Stimulated activated CD8-positive, alpha-beta memory T cell treated with anti-CD3 and anti-CD28 coated beads, Interleukin-15, amount 100 ng/mL, for 1 hour (primary cell): Measurements from ENCODE around the gene SLC35F3.

ENCODE experiments used
- DNase-seq: peaks from one replicate; pipeline ENCODE4 v3.0.0-alpha.2; 2020; ENCODE audit warnings: low read depth

SLC35F3 gene

DNA sequence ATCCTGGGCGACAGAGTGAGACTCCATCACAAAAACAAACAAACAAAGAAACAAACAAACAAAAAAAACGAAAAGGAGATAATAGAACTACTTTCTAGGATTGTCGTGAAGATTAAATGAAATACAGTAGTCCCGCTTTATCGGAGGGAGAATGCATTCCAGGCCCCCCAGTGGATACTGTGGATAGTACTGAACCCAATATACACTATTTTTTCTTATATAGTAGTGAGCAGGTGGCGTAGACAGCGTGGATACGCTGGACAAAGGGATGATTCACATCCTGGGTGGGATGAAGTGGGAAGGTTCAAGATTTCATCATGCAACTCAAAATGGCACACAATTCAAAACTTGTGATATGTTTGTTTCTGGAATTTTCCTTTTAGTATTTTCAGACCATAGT is 8.0 kb downstream of the SLC35F3 start:
- no peak for DNase-seq

DNA sequence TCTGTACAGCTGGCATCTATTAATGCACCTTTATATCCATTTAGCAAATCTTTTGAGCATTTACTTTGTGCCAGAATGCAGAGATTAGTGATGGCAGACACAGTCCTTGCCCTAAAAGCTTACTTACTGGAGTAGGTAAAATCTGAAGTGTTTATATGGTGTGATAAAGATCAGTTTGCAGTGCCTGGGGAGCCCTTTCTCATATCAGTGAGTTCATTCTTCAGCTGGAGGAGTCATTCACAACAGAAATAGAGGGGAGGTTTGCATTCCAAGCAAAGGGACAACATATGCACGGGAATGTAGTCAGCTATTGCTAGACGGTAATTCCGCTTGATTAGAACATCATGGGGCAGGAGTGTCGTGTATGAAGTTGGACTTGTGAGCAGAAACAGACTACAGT is 8.4 kb downstream of the SLC35F3 start:
- DNase-seq: no peak

DNA sequence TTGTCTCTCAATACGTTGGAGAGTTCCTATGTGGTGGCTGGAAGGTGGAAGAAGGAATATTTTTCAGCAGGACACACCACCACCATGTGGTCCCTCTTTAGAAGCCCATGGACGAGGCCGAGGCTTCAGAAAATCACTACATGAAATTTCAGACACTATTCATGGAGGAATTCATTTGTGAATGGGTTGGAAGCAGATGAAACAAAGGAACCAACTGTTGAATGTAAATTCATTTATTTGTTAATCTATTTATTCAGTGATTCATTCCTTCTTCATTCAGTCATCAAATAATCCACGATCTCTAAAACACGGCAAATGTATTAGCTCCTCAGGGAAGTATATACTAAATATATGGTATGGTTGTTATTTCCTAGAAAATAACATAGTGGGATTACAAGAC is 12.2 kb downstream of the SLC35F3 start:
- no peak for DNase-seq

DNA sequence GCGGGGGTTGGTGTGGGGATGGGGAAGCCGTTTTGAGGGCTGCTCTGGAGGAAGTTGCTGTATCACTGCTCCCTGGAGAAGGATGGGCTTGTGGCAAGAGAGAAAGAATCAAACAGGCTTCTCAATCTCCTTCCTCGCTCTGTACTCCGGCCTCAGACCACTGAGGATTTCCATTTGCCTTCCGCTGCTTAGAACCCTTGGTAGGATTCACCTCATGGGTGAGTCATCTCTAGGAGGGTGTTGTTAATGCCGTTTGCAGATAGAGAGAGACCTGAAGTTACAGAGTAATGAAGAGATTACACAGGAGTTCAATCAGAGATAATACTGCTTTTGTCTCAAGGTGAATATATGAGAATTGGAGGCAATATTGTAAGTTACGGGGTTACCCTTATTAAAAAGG is 15.3 kb downstream of the SLC35F3 start:
- no peak for DNase-seq

DNA sequence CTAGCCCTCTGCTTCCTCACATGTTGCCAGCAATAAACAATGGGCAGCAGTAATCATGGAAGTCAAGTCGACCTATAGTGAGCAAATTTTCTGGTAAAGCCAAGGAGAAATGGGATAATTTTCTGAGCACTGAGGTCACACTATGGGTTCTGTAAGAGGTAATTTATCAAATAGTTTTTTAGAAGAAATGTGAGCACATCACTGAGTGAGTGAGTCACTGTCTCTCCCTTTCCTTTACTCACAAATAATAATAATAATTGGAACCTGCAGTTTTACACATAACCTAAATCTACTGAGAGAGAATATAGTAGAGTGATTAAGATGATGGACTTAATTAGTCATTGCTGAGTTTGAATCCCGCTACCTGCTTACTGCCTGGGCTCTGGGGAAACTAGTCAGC is 23.6 kb downstream of the SLC35F3 start:
- no peak for DNase-seq

DNA sequence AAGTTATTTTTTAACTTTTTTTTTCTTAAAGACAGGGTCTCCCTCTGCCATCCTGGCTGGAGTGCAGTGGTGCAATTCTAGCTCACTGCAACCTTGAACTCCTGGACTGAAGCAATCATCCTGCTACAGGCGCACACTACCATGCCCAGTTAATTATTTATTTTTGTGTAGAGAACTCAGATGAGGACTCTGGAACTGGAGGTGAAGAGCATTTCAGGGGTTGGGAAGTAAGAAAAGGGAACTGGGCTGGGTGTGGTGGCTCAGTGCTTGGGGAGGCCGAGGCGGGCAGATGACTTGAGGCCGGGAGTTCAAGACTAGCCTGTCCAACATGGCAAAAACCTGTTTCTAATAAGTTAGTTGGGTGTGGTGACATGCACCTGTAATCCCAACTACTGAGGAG is 28.9 kb downstream of the SLC35F3 start:
- DNase-seq: no peak

DNA sequence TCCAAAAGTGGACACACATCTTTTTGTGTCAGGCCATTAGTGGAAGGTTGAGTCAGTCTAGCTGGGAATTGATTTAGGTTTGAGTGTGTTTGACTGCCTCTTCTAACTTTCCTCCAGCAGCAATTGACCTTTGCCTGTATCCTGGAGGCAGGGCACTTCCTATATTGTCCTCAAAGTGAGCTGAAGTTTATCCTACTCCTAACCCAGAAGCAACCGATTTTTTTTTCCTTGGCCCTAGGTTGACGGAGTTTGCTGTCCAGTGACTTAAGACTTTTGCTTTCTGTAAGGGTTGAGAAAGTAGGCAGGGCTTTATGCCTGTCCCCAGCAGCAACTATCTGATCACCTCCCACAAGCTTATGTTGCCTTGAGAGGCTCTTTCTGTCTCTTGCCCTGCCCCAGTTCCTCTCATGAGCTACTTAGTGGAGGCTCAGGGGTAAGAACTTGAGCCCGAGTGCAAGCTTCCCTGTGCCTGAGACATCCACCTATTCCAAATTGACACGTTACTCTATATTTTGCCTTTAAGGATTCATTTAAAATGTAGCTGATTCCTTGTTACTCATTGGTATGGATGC is 30.9 kb downstream of the SLC35F3 start:
- DNase-seq: no peak

DNA sequence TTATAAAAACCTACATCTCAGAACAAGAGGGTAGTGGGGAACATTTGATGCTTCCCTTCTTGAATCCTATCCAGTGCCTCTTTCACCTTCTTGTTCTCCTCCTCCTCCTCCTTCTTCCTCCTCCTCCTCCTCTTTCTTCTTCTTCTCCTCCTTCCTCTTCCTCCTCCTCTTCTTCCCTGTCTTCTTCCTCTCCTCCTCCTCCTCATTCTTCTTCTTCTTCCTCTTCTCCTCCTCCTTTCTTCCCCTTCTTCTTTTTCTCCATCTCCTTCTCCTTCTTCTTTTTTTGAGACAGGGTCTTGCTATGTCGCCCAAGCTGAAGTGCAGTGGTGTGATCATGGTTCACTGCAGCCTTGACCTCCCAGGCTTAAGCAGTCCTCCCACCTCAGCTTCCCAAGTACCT is 31.9 kb downstream of the SLC35F3 start:
- no peak for DNase-seq

DNA sequence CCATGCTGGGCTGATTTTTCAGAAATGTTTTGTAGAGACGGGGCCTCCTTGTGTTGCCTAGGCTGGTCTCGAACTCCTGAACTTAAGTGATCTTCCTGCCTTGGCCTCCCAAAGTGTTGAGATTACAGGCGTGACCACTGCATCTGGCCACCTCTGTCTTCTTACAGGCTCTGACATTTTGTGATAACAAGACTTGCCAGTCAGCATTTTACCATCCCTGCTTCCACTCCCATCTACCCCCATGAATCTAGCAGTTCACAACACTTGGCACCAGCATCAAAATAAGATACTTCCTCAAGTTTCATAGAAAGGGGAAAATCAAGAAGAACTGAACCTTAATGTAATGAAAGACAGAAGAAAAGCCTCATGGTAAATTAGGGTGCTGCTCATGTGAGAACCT is 32.4 kb downstream of the SLC35F3 start:
- no peak for DNase-seq

DNA sequence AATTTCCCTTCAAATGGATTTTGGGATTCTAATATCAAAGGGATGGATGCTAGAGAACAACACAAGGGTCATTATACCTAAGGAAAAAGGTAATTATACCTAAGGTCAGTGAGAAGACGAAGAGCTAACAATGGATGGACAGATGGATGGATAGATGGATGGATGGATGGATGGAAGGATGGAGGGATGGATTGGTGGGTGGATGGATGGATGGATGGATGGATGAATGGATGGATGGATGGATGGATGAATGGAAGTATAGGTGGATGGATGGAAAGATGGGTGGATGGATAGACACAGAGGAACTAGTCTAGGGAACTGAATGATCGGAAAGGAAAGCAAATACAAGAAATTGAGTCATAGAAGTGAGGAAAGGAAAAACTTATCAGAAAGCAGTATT is 34.0 kb downstream of the SLC35F3 start:
- DNase-seq: no peak

DNA sequence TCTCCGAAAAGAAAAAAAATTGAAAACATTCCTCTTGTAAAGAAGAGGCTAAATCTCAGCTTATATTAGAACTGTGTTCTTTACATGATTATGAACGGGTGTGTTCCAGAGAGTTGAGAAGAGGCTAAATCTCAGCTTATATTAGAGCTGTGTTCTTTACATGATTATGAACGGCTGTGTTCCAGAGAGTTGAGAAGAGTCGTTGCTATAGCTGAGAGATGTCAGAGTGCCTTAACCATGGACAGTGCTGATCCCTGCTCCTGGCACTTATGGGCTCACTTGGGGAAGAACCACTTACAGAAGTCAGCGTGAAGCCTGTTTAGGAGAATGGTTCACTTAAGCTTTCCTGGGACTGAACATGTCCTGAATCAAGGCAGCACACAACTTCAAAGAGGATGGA is 35.0 kb downstream of the SLC35F3 start:
- no peak for DNase-seq

DNA sequence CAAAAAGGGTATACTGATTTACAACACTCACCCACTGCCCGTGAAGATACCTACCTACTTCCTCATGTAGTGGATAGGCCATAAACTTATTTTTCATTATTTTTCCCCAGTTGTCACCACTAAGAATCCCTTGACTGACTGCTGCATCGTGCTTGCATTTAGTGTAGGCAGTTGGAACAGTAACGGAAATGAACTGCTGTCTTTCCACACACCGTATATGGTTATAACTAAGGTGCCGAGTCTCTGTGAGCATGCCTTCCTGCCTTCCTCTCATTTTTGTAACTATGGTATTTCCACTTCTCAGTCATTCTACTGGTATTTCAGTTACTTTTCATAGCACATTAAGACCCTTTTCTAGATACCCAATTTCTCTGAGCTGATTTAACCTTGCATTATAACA is 36.4 kb downstream of the SLC35F3 start:
- no peak for DNase-seq

DNA sequence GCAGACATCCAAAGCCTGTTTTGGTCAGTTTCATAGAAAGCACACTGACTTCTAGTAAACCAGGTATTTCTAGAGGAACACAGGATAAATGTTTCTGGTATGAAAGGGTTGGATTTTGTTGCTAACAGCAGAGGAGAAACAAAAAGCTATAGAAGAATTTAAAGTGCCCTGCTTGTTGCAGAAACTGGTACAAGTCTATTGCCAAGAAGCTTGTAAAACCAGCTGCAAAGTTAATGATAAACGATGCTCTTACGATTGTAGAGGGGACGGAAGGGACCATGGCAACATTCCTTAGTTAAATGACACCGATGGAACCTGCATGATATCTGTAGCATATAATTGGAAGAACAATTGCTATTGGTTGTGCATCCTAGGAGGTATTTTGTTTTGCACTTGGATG is 40.1 kb downstream of the SLC35F3 start:
- DNase-seq: no peak

DNA sequence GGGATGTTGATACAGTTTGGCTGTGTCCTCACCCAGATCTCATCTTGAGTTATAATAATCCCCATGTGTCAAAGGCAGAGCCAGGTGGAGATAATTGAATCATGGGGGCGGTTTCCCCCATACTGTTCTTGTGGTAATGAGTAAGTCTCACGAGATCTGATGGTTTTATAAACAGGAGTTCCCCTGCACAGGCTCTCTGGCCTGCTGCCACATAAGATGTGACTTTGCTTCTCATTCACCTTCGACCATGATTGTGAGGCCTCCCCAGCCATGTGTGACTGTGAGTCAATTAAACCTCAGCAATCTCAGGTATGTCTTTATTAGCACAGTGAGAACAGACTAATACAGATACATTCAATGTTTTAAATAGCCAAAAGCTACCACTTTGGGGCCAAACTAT is 41.1 kb downstream of the SLC35F3 start:
- no peak for DNase-seq

DNA sequence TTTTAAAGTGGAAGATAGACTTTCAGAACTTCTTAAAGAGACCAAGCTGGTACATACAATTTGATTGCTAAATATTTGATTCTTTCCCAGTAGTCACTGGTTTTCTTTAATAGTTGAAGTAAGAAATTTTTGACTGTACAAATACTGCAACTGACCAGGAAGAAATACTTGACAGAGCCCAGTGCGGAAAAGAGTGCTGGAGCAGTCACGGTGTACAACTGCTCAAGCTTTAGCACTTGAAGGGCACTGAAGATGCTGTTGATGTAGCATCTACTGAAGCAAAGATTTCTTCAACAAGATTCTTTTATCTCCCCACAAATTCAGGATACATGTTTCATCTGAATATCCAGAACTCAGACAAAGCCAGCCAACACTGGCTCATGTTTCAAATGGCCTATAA is 41.5 kb downstream of the SLC35F3 start:
- no peak for DNase-seq

DNA sequence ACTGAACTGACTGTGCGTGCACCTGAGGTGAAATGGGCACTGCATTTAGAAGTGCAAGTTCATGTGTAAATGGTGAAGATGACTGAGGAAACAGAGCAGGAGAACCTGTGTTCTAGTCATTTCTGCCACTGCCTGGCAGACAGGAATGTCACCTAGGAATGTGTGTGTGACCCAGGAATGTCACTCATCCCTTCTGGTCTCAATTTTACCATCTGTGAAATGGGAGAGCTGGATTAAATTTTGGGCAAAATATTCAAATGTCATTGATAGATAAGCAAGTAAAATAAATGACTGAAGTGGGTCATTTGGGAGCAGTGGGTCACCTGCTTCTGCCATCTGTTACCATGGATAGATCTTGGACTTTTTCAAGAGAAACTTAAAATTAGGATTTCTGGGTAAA is 42.2 kb downstream of the SLC35F3 start:
- DNase-seq: no peak

DNA sequence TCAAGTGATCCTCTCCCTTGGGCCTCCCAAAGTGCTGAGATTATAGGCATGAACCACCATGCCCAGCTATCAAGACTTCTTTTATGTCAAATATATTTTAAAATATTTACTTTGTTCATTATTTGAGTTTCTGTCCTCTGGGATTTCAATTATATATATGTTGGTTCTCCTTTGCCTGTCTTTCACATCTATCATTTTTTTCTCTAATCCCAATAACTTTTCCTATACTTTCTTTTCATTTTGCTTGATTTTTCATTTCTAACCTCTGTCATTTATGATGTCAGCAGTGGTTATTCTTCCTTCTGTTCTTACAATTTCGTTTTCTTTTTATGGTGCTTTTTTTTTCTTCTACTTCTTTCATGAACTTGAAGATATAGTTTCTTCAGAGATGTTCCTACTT is 47.3 kb downstream of the SLC35F3 start:
- DNase-seq: no peak

DNA sequence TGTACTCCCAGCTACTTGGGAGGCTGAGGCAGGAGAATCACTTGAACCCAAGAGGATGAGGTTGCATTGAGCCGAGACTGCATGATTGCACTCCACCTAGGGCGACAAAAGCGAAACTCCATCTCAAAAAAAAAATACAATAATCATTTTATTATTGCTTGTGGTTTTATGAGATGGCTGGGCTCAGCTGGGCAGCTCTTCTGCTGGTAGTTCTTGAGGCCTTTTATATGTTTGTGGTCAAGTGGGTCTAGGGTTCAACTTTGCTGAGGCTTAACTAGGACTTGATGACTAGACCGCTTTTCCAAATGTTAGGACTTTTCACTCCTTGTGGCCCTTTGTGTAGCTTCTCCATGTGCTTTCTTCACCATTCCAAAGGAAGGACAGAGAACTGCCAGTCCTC is 53.2 kb downstream of the SLC35F3 start:
- DNase-seq: no peak

DNA sequence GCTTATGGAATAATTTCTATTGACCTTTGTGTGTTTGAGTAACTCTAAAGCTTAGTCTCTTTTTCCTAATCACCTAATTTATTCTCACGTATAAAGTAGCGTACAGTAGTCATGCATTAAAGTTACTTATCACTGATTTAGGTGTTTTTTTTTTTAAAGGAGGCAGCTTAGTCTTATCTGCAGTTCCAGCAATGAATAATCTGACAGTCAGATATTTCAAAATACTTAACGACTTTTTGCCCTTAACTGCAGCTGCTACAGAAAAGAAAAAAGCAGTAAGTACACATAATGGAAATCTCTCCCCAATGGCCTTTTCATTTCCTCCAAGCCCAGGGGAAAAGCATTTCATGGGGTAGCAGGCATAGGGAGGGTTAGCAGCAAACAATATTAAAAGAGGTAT is 54.6 kb downstream of the SLC35F3 start:
- DNase-seq: no peak

DNA sequence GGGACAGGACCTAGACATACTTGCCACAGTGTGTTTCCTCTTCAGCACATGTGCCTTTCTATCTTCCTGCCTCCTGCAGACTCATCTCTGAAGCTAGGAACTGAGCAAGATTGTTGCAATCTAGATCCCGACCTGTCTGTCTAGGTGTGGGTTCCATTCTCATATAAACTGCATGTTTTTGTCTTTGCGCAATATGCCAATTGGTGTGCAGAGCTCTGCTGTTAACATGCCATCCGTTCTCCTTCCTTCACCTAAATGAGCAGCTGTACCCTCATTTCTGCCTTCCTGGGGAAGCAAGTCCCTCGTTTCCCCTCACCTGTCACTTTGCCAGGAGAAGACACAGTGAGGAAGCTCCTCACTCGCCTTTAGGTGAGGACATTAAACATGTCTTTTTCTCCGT is 55.5 kb downstream of the SLC35F3 start:
- DNase-seq: no peak

DNA sequence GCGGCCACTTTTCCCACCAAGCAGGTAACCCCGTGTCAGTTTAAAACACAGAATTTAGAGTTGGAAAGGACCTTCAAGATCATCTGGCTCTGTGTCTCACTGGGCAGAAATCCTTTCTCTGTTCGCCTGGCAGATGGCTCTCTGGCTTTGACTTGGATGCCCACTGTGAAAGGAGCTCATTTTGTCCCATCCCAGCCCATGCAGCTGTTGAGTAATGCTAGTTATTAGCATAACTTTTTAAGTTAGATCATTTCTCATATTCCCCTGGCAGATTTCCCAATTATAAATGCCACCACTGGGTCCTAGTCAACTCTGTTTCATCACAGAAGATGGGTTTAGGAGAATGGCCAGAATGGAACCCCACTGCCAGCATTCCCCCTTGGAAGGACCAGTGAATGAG is 55.9 kb downstream of the SLC35F3 start:
- DNase-seq: no peak

DNA sequence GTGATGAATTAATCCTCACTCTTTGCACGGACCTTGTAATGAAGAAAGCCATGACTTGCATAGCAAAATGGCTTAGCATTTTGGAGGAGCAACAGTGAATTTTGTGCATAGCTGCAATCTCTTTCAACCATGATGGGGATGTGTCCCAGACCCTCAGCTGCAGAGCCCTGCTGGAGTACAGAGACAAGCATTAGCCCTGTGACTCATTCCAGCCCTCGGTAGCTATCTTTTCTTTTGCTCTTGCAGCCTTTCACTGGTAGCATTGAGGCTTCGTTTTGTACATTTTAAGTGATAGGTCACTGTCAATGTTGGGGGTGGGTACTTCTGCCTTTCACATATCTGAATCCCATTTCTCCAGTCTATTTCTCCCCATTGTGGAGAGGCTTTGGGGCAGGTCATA is 58.4 kb downstream of the SLC35F3 start:
- no peak for DNase-seq

DNA sequence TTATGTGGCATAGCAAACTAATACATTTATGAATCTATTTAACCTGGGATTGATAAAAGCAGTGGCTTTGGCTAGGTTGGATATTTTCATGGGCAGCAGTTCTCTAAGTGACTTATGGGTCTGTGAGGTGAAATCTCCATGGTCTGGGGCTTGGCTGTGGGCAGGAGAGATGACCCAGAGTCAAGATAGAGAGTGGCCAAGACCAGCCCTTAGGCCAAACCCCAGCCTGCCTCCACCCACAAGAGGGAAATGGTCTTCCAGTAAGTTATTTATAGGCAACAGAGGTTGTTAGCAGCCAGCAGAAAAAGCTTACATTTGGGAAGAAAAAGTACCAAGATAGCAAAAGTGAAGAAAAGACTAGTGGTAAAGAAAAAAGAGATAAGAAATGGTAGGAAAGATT is 61.4 kb downstream of the SLC35F3 start:
- no peak for DNase-seq

DNA sequence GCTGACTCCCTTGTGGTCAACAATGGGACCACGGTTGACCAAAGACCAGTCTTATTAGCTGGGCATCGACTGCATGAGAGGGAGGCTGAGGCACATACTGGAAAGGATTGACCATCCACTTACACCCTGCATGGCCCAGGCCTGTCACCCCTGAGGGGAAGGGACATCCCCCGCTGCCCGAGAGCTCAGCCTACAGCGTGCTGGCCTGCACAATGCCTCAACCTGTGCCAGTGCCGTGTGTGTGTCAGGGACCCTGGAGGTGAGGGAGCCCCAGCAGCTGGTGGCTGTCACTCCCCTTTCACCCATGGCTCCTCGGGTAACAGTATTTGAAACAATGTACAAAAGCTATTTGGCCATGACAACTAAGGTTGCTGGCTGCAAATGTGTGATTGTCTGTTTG is 67.3 kb downstream of the SLC35F3 start:
- no peak for DNase-seq

DNA sequence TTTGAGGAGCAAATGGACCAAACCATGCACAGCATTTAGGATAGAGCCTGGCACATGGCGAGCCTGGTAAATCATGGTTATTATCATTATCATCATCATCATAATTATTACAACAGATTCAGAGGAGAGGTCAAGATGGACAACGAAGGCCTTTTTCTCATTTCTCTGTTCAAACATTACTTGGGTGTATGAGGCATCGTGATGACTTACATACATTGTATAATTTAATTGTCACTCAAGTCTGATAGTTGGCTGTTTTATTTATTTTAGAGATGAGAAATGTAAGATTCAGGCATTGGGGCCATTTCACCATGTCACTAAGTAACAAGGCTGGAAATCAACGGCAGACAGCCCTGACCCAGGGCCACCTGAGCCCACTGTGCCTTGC is 68.1 kb downstream of the SLC35F3 start:
- no peak for DNase-seq
